ENCODE results near the gene ADAMTS6.

- TF ChIP-seq ZNF253 (CRISPR knock-in tag; IDR thresholded peaks at IDR 0.05; ENCODE audit: borderline replicate concordance) (no peak), CTCF (CRISPR knock-in tag; IDR thresholded peaks at IDR 0.05) (no peak), PBX3 (CRISPR knock-in tag; IDR thresholded peaks at IDR 0.05; ENCODE audit: borderline replicate concordance) (no peak), FOSL1 (CRISPR knock-in tag; IDR thresholded peaks at IDR 0.05; ENCODE audit: borderline replicate concordance) (no peak), ZBTB1 (CRISPR knock-in tag; IDR thresholded peaks at IDR 0.05; ENCODE audit: borderline replicate concordance) (no peak), SCMH1 (CRISPR knock-in tag; IDR thresholded peaks at IDR 0.05; ENCODE audit: borderline replicate concordance) (no peak), ZNF281 (CRISPR knock-in tag; IDR thresholded peaks at IDR 0.05; ENCODE audit: borderline replicate concordance) (no peak), EP300 (IDR thresholded peaks at IDR 0.05; ENCODE audit: low read depth in 2 of 2, low read length in 2 of 2) (no peak), EP300 (CRISPR knock-in tag; IDR thresholded peaks at IDR 0.05; ENCODE audit: borderline replicate concordance) (no peak)
- TF ChIP-seq, protein P1, sequence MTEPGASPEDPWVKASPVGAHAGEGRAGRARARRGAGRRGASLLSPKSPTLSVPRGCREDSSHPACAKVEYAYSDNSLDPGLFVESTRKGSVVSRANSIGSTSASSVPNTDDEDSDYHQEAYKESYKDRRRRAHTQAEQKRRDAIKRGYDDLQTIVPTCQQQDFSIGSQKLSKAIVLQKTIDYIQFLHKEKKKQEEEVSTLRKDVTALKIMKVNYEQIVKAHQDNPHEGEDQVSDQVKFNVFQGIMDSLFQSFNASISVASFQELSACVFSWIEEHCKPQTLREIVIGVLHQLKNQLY (CRISPR knock-in tag; IDR thresholded peaks at IDR 0.05), result no peak
Measured at GRCh38 chr5:65203746-65204145, 278.0 kb downstream of the ADAMTS6 start.
